Lung microvascular endothelial cell (primary cell): ENCODE data around the gene SOX11. TPM values are rescaled to one million over a fixed set of nuclear protein-coding genes. Genes with fewer than 3 reads are reported as not detected.

Experiments used
- DNase-seq, 2 donors: peaks; one replicate each; pipeline versions ENCODE4 v3.0.0 to v3.0.0-alpha.2; 2010; ENCODE audit warnings: low read depth in 2 of 2
- total RNA-seq: library from RNA; depleted of rRNA; stranded (reverse); fragments of >200 nt; gene quantifications from 2 replicates; pipeline ENCODE4 v1.2.1, GENCODE V29; 2014

Gene SOX11
- total RNA-seq, 1 donor from 2014 or later = not detected

DNA sequence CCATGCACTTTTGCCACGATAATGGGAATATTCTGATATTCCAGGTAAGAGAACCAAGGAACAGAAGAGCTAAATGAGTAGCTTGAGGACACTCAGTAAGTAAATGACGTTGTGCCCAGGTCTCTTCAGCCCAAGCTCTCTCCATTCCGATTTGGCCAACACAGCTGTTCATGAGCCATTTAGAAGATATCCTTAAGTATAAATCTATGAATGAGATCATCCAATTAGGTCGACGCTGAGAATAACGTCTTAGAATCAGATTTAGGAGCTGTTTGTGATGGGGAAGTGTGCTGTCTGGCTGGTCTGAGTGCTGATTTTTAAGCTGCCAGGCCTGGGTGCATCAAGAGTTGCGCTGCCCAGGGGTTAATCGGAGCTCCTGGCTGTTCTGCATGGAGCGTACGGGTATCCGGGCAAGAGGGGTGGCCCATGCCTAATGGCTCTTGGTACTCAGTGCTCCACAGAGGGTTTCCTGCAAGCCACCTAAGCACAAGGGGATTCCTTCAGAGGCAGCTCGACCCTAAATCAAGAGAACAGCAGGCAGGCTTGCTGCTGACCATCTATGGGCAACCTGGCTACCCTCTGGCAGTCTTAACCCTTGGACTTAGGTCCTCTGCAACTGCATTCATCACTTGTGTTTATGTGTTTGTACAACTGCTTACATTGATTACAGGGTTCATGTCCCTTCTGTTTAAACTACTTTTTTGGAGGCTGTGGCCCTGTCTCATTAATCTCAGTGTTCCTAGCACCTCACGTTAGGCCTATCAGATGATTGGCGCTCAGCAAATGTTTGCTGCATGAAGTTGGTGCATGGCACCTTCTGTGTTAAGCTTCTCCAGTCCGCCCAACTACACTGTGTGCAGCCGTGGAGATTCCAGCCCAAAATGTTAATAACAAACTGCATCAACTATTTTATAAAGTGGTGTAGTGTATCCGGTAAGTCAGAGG lies 31.9 kb downstream of the SOX11 start:
- no peak for DNase-seq

DNA sequence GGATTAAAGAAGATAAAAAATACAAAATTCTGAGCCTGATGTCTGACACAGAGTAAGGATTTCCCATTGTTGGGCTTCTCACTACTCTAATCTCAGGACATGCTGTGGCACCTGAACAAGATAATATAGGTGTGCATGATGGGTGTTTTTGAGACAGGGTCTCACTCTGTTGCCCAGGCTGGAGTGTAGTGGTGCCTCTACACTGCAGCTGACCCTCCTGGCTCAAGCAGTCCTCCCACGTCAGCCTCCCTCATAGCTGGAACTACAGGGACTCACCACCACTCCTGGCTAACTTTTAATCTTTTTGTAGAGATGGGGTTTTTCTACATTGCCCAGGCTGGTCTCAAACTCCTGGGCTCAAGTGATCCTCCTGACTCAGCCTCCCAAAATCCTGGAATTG lies 32.9 kb downstream of the SOX11 start:
- DNase-seq = no peak

DNA sequence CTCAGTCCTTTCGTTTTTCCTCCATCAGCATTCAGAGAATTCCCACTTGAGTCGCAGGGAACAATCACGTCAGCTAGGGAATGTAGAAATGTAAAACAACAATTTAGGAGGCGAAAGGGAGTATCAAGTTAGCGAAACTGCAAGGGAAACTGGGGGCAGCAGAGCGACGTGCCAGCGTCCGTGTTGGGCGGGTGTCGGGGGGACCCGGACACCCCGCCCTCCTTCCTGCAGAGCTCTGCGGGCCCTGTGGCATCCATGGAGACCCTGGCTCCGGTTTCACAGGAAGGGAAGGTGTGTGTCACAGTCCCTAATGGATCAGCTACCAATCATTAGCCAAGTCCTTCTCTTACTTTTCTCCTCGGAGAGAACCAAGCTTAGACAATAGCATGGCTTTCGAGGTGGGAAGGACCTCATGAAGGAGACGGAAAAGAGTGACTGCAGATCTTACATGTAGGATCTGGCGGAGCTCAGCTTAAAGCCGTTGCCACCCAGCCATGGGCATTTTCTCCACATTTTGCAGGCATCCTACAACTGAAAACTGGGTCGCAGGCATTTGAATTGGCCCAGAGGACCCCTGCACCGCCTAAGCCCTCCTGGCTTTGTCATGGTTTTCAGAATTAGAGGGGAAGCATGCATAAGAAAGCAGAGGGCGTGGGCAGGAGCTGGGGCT lies 33.7 kb downstream of the SOX11 start:
- DNase-seq = no peak

DNA sequence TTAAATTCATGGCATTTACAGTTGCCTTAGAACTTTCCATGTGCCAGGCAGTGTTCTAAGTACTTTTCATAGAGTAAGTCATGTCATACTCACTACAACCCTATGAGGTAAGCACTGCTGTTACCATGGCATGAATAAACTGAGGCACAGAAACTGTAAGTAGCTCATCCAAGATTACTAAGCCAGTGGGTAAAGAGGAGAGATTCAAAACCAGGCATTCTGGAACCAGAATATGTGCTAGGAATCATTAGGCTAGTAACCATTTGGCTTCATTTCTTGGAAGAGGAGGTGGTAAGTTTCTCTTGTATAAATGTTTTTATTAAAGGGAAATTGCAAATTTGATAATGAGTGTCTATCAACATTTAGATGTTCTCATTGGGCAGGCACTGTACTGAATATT lies 35.1 kb downstream of the SOX11 start:
- no peak for DNase-seq

DNA sequence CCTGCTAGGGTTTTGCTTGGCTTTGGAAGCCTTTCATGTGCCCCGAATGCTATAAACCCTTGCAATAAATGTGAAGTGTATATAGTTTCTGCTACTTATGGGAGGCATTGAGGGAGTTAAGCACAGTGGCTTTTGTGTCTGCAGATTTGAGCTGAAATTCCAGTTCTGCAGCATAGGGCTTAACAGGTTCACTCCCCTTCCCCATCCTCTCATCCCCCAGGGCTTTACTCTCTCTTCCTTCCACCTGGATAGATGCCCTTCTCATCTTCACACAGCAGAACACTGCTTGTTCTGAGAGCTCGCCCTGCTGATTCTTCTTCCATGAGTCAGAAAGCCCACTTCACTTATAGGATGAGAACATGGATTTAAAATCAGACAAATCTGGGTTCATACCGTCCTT lies 37.2 kb downstream of the SOX11 start:
- DNase-seq = no peak

DNA sequence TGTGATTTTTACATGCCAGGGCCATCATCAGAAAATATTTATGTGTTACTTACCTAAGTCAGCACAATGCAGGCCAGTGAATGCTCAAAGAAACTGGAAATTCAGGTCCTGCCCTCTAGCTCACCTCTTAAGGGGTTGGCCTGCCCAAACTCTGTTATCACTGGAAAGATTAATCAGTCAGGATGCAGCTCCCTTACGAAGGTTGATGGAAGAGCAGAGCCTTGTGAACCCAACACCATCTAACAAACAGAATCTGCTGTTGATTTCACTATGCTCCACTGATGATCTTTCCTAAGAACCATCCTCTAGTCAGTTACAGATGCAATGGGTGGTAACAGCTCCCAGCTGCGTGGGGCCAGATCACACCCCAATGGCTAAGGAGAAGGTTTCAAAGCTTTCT lies 38.2 kb downstream of the SOX11 start:
- DNase-seq = no peak

DNA sequence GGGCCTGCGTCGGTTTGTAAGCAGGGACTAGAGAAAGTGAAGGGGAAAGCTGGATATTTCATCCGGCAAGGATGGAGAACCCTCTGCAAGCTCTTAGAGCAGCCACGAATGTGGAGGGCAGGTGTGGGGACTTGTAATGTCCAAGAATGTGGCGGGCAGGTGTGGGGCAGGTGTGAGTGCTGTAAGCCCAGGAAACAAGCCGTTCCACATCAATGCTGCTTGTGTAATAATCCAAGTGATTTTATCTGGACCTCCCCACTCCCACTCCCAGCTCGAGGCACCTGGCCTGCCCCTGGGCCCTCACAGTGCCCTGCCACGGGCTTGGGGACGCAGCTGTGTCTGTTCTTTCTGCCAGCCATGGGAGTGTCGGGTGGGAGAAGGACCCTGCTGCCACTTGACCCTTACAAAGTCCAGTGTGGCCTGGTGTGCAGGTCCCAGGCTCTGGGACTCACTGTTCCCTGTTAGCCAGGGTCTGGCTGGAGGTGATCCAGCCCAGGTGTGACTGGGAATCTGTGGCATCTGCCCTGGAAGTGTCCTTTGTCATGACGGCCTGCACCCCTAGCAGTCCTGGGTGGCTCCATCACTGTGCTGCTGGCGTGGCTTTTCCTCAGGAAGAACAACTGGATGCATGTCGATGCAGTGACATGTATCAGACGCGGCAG lies 42.8 kb downstream of the SOX11 start:
- DNase-seq = no peak

DNA sequence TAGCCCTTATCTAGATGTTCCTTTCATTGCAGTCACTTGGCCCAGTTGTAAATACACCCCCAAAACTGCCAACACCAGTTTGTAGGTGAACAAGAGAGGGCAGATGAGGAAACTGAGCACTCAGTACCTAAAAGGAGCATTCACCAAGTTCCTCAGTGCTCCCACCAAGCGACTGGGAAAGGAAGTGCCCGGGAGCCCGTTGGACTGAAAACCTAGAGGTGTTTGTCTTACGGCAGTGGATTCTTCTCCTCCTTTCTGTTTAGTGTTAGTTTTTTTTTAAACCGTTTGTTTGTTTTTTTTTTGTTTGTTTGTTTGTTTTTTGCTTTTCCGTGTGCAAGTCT lies 43.3 kb downstream of the SOX11 start:
- no peak for DNase-seq

DNA sequence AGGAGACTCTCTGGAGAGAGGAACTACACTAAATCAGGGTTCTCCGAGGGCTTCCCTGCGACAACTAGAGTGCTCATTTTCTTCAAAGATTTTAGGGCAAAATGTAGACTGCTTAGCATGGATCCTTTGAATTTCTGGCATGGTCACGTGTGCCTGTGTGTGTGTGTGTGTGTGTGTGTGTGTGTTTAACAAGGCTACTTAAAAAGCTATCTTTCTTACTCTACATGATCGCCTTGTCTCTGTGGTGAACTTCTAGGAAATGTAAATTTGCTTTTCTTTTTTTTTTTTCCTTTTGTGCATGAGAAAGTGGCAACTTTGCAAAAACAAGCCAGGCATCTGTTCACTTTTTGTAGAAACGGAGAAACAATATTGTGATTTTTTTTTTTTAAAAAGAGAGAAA lies 43.9 kb downstream of the SOX11 start:
- no peak for DNase-seq

DNA sequence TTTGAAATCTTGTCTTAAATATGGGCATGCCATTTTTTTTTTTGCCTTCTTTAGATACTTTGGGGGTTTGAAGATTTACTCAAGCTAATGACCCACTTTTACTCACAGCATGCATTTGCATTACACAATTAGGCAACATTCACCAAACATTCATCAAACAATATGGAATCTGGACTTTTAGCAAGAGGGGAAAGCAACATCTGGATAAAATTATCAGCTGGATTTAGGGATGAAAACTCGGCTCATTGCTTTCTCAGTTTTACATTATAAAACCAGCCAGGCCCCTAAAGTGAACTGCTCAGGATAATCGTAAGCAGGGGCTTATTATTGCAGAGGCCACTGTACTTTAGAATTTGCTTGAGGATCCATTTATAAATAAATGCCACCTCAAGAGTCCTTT lies 44.7 kb downstream of the SOX11 start:
- DNase-seq = no peak

DNA sequence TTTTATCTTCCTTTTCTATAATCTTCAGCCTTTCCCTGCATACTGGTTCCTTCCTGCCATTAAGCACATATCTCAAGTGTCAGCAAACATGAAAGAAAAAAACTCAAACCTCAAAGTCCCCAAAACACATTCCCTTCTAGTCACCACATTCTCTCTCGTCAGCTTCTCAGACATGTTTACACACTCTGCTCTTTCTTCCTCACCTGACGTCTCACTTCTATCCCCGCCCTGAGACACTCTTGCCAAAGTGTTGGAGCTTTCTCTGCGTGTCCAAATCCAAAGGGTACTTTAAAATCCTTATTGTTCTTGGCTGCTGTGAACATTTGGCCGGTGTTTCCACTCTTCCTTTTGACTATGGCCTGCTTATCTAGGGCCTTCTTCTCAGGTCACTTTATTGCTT lies 47.9 kb downstream of the SOX11 start:
- DNase-seq = no peak

DNA sequence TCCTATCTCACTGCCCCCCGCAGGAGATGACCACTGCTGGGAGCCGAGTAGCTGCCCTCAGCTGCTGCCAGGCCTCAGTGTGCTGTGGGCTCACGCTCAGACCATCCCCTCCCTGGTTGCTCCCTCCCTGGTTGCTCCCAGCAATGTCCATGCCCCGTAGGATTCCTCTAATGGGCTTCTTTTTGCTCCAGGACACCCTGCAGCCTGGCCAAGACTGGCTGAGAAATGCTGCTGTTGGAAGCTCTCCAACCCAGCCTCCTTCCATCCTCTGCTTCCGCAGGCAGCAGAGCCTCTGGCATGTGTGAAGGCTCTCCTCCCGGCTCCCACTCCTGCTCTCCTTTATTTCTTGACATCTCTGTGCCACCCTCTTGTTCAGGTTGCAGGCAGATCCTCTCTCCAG lies 48.6 kb downstream of the SOX11 start:
- DNase-seq = no peak

DNA sequence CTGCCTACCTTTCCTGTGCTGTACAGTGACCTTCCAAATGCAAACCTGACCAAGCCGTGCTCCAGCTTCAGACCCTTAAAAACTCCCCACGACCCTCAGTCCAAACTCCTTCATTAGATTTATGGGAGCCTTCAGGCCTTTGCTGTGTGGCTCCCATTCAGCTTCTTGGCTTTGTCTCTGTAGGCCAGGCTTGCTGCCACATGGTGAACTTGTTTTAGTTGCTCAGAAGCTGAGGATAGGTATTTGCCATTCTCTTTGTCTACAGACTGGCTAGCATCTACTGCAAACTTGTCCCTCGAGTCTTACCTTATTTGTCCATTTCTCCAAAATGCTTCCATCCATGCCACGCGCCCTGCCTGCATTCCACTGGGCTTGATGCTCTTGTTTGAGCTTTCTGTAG lies 49.1 kb downstream of the SOX11 start:
- no peak for DNase-seq

DNA sequence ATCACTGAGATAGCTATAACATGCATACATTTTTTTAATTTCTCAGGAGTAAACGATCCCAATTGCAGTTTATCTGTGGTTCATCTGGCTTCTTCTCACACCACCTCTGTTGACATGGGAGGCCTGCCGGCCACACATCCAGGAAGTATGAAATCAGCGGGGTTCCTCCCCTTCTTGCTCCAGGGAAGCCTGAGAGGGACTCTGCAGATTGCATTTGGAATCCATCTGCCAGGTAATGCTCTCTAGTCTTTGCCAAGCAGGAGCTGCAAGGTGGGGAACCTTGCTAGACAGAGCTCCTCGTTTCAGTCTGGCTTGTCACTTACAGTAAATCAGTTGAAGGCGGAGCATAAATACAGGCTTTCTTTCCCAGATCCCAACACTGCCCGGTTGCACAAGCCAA lies 49.9 kb downstream of the SOX11 start:
- DNase-seq = no peak

DNA sequence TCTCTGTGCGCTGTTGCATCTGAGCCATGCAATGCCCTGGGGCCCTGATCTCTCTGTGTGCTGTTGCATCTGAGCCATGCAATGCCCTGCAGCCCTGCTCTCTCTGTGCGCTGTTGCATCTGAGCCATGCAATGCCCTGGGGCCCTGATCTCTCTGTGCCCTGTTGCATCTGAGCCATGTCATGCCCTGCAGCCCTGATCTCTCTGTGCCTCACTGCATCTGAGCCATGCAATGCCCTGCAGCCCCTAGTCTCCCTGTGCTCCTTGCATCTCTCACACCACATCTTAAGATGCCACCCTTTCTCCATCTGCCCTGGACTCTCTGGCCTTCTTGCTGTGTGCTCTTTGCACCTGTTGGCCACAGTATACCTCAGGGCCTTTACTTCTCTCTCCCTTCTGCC lies 56.2 kb downstream of the SOX11 start:
- DNase-seq = no peak

DNA sequence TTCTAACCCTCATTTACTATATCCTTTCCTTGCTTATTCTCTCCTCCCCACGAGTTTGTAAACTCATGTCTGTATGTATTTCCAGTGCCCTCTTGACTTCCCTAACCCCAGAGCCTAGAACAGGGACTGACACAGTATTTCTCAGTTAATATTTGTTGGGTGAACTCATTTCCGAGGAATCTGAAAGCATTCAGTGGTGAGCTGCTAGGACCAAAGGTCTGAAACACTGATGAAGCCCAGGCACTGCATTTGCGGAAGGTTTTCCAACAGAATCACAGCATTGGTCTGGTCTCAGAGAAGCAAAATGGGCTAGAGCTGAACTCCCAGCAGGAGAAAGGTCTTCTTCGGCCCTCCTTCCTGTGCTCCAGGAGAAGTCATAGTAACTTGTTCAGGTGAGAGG lies 56.8 kb downstream of the SOX11 start:
- no peak for DNase-seq

DNA sequence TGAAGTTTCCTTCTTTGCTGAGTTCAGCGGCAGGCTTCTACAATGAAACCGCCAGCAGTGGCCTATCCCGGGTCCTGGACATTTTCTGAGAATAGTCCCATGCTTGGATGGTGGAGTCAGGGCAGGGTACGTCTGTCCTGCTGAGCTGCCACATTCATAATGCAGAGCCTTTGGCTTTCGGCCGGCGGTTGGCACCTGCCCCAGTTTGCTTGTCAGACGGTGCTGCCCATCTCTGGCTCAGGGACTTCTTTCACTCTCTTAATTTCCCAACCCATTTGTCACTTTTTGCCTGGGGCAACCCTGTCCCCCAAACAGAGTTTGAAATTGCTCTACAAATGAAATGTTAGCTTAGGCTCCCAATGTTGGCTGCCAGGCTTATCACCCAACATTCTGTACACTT lies 57.2 kb downstream of the SOX11 start:
- no peak for DNase-seq
